NCI-H82 treated with DMSO at 0.1 percent for 48 hours (cell line): ENCODE measurements around the gene ZNF804A.
"Not testable (repeated sequence)": the region's sequence is repeated elsewhere in the genome, so short reads cannot be mapped to it uniquely, and the experiment has no call there.

ENCODE experiments used
- DNase-seq: peaks from one replicate; lab custom pipeline; 2025; ENCODE audit not compliant: unreplicated experiment; lab: John Stamatoyannopoulos, UW

The ZNF804A gene

DNA sequence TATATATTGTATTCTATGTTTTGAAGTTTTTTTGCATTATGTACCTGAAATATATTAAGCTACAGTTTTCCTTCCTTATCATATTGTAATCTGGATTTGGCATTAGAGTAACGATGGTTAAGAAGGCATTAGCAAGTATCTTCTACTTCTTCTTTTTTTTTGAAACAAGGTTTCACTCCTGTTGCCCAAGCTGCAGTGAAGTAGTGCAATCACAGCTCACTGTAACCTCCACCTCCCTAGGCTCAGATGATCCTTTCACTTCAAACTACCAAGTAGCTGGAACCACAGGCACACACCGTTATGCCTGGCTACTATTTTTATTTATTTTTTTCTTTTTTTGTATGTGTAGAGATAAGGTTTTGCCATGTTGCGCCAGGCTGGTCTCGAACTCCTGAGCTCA is 201.1 kb downstream of the ZNF804A start:
- no peak for DNase-seq

DNA sequence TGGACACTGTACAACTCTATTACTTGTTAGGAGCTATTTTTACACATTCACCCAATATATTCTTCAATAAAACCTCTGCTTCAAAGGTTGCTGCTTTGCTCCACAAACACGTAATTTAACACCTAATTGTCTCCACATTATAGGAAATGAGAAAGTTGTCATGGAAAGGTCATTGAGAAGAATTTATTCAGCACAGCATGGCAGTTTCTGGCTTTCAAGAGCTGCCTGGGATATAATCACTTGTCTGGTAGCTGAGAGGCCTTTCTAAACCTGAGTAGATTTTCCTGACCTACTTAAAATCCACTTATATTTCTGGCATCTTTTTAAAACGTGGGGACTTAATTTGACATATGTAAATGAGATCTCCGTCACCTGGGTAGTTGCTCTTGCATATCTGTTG is 216.1 kb downstream of the ZNF804A start:
- no peak for DNase-seq

DNA sequence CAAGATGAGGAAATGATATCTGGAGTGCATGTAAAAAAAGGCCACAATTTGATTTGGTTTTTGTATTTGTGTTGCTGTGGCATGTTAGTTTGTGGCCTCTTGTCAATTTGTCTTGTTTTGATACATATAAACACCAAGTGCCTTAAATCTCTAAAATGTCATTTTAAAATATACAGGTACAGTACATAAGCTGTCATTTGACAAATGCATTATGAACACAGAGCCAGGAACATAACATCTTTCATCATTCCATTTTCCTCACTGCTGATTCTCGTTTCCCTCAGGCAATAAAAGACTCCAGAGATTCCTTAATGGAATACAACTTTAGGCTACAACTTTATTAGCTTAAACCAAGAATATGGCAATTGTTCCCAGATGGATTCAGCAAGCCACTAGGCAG is 217.5 kb downstream of the ZNF804A start:
- DNase-seq, result no peak

DNA sequence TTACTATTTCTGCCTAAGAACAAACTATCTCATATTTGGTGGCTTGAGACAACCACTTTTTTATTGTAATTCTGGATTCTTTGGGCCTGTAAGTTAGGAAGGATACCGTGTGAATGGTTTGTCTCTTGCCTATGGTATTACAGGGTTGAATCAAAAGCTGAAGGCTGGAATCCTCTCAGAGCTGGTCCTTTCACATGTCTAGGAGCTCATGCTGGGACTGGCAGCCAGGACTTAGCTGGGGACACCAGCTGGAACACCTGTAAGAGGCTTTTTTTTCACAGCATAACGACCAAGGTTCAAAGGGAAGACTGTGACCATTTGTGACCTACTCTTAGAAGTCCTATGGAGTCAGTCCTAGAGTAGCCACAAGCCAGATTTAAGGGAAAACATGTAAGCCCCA is 226.3 kb downstream of the ZNF804A start:
- DNase-seq, result no peak

DNA sequence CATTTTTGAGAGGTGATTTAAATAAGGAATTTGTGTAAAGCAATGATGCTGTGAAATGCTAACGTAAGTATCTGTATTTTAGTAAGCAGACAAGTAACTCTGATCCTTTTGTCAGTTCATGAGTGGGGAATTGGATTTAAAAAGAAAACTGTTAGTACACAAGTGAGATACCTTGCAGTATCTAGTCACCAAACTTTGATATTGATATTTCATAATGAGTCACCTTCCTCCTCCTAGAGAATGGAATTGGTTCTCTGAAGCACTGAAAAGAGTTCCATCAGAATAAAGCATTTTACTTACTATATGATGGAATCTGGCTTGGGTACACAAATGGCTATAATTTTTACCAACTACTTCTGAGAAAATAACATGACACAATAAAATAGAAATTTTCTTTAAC is 232.2 kb downstream of the ZNF804A start:
- DNase-seq, result no peak

DNA sequence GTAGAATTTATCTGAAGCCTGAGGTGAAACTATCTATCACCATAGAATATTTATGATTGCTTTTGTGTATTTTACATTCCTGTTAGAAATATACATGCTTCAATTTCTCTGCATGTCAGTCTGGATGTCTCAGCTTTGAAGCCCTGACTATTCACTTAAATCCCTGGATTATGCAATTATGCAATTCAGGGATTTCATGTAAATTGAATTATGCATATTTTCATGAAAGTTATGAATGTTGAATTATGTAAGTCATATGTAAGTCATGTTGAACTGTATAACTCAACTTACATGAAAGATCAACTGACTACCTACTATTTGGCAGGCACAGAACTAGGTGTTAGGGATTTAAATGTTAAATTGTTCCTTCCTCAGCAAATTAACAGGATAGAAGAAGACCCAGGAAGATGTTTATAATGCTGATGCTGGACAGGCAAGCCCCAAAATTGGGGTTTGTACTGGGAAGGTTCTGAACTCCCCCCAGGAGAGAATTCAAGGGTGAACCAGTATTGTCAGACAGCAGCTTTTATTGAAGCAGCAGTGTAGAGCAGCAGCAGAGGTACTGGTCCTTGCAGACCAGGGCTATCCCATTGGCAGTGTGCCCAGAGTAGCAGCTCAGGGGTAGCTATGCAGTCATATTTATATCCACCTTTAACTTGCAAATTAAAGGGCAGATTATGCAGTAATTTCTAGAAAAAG is 236.5 kb downstream of the ZNF804A start:
- no peak for DNase-seq

DNA sequence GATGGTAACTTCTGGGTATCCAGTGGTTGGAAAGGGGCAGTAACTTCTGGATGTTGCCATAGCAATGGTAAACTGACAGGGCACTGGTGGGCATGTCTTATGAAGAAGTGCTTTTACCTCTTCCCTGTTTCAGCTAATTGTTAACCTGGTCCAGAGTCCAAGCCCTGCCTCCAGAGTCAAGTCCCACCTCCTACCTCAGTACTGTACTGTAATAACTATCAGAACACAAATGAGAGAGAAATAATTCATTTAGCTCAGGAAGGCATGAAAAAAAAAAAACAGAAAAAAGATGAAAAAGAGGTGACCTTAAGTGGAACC is 237.0 kb downstream of the ZNF804A start:
- DNase-seq, result no peak

DNA sequence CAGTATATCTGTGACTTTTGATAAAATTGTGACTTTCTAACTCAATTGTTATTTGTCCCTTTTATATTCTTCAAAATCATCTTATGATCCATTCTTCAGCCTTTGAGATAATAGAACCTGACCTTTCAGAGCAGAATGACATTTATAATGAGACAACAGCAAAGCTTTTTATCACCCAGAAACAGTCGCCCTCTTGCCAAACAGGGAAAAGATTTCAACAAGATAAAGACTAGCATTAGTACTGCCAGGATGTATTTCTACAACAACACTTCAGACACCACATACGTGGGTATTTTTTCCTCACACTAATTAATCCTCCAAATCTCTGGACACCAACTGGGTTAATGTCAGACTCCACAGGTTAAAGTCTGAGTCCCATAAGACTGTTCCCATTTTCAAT is 249.0 kb downstream of the ZNF804A start:
- no peak for DNase-seq

DNA sequence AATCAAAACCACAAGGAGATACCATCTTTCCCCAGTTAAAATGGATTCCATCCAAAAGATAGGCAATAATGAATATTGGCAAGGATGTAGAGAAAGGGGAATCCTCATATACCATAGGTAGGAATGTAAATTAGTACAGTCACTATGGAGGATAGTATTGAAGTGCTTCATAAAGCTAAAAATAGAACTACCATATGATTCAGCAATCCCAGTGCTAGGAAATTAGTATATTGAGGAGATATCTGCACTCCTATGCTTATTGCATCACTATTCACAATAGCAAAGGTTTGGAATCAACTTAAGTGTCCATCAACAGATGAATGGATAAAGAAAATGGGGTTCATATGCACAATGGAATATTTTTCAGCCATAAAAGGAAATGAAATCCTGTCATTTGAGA is 251.2 kb downstream of the ZNF804A start:
- DNase-seq, result no peak

DNA sequence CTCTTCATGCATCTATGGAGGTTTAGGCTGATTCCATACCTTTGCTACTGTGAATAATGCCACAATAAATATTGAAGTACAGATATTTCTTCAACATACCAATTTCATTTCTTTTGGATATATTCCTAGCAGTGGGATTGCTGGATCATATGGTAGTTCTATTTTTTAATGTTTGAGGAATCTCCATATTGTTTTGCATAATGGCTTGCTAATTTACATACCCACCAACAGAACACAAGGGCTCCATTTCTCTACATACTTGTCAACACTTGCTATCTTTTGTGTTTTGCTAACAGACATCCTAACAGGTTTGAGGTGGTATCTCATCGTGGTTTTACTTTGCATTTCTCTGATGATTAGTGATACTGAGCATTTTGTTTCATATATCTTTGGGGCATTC is 253.2 kb downstream of the ZNF804A start:
- DNase-seq, result no peak

DNA sequence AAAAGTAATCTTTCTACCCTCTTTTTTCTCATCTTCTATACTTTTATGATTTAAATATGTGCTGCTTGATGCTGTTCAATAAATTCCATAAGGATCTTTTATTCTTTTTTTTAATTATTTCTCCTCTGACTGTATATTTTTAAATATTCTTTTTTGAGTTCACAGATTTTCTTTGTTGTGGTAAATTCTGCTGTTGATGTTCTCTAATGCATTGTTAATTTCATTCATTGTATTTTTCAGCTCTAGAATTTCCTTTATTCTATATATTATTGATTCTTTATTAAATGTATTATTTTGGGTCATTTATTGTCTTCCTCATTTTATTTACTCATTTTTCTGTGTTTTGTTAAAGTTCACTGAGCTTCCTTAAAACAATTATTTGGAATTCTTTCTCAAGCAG is 260.9 kb downstream of the ZNF804A start:
- DNase-seq, result no peak

DNA sequence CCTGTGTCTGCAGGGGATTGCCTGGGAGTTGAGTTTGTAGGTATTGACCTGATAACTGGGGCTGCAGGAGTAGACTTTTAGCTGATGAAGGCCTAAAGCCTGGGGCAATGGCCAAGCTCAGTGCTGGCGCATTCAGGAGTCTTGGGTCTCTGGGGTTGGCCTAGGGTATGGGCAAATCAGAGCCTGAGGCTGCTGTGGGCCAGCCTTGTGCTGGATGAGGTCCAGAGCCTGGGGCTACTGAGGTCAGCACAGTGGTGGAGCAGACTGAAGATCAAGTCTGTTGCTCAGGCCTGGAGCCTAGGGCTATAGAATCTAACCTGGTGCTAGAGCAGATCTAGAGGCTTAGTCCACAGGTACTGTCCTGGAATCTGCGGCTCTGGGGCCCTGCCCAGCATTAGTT is 262.4 kb downstream of the ZNF804A start:
- no peak for DNase-seq

DNA sequence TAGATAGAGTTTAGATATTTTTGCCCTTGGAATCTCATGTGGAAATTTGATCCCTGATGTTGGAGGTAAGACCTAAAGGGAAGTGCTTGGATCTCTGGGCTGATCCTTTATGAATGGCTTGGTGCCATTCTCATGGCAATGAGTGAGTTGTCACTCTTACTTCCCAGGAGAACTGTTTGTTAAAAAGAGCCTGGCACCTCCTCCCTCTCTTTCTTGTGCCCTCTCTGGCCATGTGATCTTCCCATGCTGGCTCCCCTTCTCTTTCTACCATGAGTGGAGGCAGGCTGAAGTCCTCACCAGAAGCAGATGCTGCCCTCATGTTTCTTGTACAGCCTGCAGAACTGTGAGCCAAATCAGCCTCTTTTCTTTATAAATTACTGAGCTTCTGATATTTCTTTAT is 276.9 kb downstream of the ZNF804A start:
- no peak for DNase-seq

DNA sequence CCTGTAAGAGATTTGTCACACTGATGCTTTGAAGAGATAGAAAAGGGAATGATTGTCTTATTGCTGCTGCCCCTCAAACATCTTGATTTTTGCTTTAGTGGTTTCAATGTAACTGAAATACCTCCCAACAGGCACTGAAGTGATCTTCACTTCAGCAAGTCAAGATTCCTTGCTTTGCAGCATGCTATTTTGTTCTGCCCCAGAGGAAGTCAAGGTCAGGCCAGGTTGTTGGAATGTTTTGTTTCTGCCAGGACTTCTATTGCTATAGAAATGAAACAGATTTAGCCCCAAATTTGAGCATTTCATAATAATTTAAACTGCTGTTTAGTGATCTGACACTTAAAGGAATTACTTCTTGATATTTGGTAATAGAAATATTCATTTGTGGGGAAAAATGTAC is 277.6 kb downstream of the ZNF804A start:
- DNase-seq, result no peak

DNA sequence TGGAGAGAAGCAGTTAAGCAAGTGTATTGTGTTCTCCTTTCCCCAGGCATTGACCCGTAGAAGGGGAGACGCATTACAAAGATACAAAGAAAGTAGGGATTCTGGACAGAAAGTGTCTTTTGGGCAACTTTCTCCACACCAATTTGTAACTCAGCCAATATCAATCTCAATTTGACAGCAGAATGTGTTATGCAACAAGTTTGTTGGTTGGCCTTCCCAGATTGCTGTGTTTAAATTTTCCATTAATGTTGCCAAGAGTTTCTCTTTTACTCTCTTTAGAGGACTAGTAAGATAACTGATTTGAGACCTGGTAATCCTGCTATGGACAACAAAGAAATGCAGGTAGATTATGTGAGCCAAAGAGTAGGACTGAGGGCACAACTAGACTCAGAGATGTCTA is 279.6 kb downstream of the ZNF804A start:
- DNase-seq, result no peak

DNA sequence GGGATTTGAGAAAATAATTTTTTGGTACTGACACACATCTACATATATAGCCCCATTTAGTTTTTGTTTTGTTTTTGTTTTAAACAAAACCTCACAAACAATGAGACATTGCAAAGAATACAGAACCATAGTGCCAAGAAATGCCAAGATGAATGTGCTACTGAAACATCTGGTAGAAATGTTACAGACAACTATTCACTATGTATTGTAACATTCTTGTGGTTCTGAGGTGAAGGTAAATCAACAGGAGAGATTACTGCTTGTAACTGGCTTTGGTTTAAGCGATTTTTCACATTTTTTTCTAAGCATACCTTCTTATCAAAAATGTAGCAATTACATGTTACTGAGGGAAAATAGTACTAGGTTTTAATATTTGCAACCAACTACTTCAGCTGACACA is 281.3 kb downstream of the ZNF804A start:
- no peak for DNase-seq

DNA sequence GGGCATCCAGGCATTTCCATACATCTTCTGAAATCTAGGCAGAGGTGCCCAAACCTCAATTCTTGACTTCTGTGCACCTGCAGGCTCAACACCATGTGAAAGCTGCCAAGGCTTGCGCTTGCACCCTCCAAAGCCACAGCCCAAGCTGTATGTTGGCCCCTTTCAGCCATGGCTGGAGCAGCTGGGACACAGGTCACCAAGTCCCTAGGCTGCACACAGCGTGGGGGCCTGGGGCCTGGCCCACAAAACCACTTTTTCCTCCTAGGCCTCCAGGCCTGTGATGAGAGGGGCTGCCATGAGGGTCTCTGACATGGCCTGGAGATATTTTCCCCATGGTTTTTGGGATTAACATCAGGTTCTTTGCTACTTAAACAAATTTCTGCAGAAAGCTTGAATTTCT is 288.3 kb downstream of the ZNF804A start:
- not testable (repeated sequence) for DNase-seq

DNA sequence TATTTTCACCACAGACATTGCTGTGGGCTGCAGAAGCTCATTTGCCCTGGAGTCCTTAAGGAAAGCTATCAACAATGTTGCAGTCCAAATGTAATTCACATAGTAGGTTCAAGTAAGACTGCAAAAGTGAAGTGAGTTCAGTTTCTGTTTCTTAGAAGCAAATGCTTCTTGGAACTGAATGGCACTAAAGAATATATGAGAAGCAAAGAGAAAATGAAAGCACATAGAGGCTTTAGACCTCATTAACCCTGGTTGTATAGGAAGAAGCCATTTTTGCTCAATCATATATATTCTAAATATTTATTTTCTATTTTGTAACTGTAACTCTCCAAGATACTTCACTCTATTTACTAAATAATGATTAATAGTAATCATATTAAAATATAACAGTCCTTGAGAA is 292.0 kb downstream of the ZNF804A start:
- DNase-seq, result no peak

DNA sequence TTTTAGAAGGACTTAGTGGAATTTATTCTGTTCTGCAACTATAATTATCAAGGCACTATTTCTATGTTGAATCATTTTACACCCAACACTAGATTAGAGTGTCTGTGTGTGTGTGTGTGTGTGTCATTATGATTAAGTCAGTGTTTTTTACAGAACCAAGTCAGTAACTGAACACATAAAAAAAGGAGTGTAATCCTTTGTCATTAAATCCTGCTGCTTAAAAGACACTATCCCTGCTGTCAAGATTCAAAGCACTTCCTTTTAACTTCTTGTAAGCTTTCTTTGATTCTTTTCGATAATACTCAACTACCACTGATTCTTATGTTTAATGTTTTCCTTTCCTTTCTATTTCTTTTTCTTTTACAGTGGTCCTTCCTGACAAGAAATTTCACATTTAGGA is 306.7 kb downstream of the ZNF804A start:
- DNase-seq, result no peak

DNA sequence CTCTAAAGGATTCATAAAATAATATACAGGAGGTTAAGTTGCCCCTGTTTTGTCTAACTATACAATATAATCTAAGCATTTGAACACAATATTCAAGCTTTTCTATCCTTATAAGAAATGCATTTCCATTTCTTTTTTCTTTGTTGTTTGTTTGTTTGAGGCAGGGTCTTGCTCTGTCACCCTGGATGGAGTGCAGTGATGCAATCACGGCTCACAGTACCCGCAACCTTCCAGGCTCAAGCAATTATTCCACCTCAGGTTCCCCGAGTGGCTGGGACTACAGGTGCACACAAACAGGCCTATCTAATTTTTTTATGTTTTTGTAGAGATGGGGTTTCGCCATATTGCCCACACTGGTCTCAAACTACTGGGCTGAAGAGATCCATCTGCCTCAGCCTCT is 307.8 kb downstream of the ZNF804A start:
- DNase-seq, result no peak

DNA sequence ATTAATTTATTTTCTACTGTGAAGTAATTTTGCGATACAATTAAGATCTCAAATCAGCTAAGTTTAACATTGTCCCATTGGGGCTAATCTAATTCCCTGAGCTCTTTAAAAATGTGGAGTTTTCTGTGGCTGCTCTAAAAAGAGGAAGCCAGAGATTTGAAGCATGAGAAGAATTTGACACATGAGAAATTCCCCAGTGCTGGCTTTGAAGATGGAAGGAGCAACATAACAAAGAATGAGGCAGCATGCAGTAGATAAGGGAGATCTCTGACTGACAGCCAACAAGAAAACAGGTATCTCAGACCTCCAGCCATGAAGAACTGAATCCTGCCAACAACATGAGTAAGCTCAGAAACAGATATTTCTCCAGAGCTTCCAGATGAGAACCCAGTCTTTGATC is 308.4 kb downstream of the ZNF804A start:
- no peak for DNase-seq

DNA sequence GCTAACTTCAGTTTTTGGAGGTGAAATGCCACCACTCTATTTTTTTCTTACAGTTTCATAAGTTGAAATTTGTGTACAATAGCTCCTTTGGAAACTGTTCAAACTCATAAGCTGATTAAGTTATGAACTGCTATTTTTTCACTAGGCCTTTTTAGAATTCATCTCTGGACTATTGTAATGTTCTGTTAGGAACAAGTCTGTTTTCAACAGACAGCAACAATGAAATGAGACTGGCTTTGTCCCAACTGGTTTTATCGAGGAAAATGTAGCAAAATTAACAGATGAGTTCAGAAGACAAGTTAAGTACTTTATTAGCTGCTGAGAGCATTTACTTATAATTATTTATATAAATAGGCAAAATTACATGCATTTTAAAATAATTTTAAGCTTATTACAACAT is 310.6 kb downstream of the ZNF804A start:
- no peak for DNase-seq

DNA sequence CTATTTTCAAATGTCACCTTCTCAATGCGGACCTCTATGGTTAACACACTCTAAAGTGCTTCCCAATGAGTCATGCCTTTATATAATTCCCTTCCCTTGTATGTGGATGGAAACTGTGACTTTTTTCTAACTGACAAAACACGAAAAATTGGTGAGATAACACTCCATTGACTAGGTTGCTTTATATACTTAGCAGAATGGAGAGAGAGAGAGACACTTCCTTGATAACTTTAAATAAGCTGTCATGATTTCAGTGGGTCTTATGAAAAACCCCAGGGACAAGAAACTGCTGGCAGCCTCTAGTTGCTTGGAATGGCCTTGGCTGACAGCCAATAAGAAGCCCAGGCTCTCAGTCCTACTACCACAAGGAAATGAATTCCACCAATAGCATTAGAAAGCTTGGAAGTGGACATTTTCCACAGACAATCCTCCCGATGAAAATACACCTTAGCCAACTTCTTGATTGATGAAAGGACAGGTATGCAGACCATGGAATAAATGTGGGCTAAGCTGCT is 322.2 kb downstream of the ZNF804A start:
- DNase-seq, result no peak

DNA sequence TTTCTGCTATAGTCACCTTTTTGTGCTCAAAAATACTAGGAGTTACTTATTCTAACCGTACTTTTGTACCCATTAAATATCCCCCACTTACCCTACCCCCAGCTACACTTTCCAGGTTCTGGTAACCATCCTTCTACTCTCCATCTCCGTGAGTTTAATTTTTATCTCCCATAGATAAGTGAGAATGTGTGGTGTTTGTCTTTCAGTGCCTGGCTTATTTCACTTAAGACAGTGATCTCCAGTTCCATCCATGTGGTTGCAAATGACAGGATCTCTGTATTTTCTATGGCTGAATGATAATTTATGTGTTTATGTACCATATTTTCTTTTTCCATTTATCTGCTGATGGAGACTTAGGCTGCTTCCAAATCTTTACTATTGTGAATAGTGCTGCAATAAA is 323.3 kb downstream of the ZNF804A start:
- DNase-seq, result no peak
